NCI-H2029 (cell line): ENCODE results near the gene CAMTA1.
A peak's percentile ranks its signal among the peaks of the same experiment; 100 is the strongest.

ENCODE experiments used
- DNase-seq: peaks from one replicate; lab custom pipeline; 2025; lab: John Stamatoyannopoulos, UW

The CAMTA1 gene

GRCh38 chr1:7339953-7340352, 554.7 kb downstream of the CAMTA1 start:
- peak; percentile 41 for DNase-seq

- DNase-seq: peak; percentile 12
Measured at GRCh38 chr1:7341145-7341905, 556.1 kb downstream of the CAMTA1 start.

GRCh38 chr1:7343882-7344281, 558.6 kb downstream of the CAMTA1 start:
- DNase-seq: no peak

- no peak for DNase-seq
Measured at GRCh38 chr1:7344299-7344698, 559.0 kb downstream of the CAMTA1 start.

- DNase-seq: no peak
Measured at GRCh38 chr1:7345516-7345915, 560.3 kb downstream of the CAMTA1 start.

- no peak for DNase-seq
Measured at GRCh38 chr1:7346070-7346596, 560.9 kb downstream of the CAMTA1 start.

GRCh38 chr1:7346600-7347570, 561.6 kb downstream of the CAMTA1 start:
- no peak for DNase-seq

GRCh38 chr1:7348073-7348472, 562.8 kb downstream of the CAMTA1 start:
- DNase-seq: no peak

GRCh38 chr1:7348580-7348979, 563.3 kb downstream of the CAMTA1 start:
- DNase-seq: no peak

GRCh38 chr1:7350804-7351203, 565.5 kb downstream of the CAMTA1 start:
- DNase-seq: no peak

- no peak for DNase-seq
Measured at GRCh38 chr1:7351649-7352048, 566.4 kb downstream of the CAMTA1 start.

GRCh38 chr1:7352364-7352763, 567.1 kb downstream of the CAMTA1 start:
- no peak for DNase-seq

- no peak for DNase-seq
Measured at GRCh38 chr1:7352974-7353373, 567.7 kb downstream of the CAMTA1 start.

GRCh38 chr1:7355646-7356045, 570.4 kb downstream of the CAMTA1 start:
- DNase-seq: no peak

- no peak for DNase-seq
Measured at GRCh38 chr1:7356079-7356478, 570.8 kb downstream of the CAMTA1 start.

- no peak for DNase-seq
Measured at GRCh38 chr1:7358425-7358824, 573.2 kb downstream of the CAMTA1 start.

- no peak for DNase-seq
Measured at GRCh38 chr1:7360526-7360925, 575.3 kb downstream of the CAMTA1 start.

GRCh38 chr1:7362947-7363346, 577.7 kb downstream of the CAMTA1 start:
- no peak for DNase-seq

GRCh38 chr1:7363450-7363849, 578.2 kb downstream of the CAMTA1 start:
- DNase-seq: no peak

GRCh38 chr1:7365706-7366105, 580.5 kb downstream of the CAMTA1 start:
- DNase-seq: no peak

GRCh38 chr1:7366286-7366954, 581.2 kb downstream of the CAMTA1 start:
- DNase-seq: peak; percentile 71
